ENCODE measurements around the gene KRTAP5-2.

The KRTAP5-2 gene

DNA sequence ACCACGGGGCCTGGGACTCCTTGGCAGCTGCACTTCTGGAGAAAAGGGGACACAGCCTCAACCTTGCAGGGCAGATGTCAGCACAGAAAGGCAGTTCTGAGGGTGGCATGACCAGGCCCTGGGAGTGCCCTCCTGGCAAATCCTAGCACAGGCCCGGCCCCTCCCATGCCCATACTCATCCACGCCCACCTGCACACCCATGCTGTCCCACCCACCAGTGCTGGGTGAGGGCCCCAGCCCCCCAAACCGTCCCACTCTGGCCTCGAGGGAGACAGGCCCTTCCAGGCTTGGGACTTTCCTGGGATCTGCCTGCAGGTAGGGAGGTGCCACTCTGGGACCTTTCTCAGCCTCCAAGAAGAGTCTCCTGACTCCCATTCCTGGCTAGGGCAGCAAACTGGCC is 36.1 kb downstream of the KRTAP5-2 start:
- no peak overlapping the region for H3K4me3 ChIP-seq (ENCODE audit: low read depth, low read length, poor library complexity, severe bottlenecking)
- H3K9me3 ChIP-seq (ENCODE audit: low read length): no peaks in the 10 kb centered on the region
- H3K4me2 ChIP-seq (ENCODE audit: low read length): no peak overlapping the region
- H3K4me1 ChIP-seq (ENCODE audit: insufficient read depth, low read length, severe bottlenecking): no peaks in the 10 kb centered on the region
- H3K36me3 ChIP-seq (ENCODE audit: insufficient read depth, low read length): no peaks in the 10 kb centered on the region
- H3K9ac ChIP-seq (ENCODE audit: low read length): no peak overlapping the region
- H3F3A ChIP-seq (ENCODE audit: insufficient read depth, low read length): no peaks in the 10 kb centered on the region
- H3K79me2 ChIP-seq (ENCODE audit: insufficient read depth, low read length): no peaks in the 10 kb centered on the region
- no peak overlapping the region for H3K27ac ChIP-seq (ENCODE audit: low read depth, low read length, poor library complexity, severe bottlenecking)
- TF ChIP-seq, protein P1, sequence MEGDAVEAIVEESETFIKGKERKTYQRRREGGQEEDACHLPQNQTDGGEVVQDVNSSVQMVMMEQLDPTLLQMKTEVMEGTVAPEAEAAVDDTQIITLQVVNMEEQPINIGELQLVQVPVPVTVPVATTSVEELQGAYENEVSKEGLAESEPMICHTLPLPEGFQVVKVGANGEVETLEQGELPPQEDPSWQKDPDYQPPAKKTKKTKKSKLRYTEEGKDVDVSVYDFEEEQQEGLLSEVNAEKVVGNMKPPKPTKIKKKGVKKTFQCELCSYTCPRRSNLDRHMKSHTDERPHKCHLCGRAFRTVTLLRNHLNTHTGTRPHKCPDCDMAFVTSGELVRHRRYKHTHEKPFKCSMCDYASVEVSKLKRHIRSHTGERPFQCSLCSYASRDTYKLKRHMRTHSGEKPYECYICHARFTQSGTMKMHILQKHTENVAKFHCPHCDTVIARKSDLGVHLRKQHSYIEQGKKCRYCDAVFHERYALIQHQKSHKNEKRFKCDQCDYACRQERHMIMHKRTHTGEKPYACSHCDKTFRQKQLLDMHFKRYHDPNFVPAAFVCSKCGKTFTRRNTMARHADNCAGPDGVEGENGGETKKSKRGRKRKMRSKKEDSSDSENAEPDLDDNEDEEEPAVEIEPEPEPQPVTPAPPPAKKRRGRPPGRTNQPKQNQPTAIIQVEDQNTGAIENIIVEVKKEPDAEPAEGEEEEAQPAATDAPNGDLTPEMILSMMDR (IDR thresholded peaks at IDR 0.05; ENCODE audit: low read length): no peak
- TF ChIP-seq EZH2 (IDR thresholded peaks at IDR 0.05; ENCODE audit: borderline replicate concordance, low read length): no peak
- peaks cover 17% of the 10 kb centered on the region; the same call in 1 of the 2 replicates for H3K27me3 ChIP-seq (ENCODE audit: insufficient read depth, low read length)
- no peaks in the 10 kb centered on the region for H4K20me1 ChIP-seq (ENCODE audit: insufficient read depth, low read length)
- H2AFZ ChIP-seq (ENCODE audit: low read length): no peak overlapping the region
- no peaks in the 10 kb centered on the region for H3K9me2 ChIP-seq (ENCODE audit: low read depth, low read length)

DNA sequence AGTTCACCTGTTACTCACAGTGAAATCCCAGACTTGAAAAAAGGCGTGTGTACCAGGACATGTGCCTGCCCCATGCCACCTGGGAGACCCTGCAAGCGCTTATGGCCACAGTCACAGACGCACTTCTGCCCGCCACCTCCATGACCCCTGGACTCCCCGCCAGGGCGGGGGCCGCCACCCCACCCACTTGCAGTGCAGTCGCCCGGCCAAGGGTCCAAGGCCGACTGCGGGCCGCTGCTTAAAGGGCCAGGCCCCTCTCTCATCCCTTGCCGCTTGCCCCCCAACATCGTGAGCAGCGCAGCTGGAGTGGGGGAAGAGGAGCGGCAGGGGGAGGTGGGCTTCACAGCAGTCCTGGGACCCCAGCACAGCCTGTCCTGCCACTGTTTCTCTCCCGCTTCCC is 36.8 kb downstream of the KRTAP5-2 start:
- TF ChIP-seq, protein P1 (IDR thresholded peaks at IDR 0.05; ENCODE audit: low read length): no peak
- TF ChIP-seq EZH2 (IDR thresholded peaks at IDR 0.05; ENCODE audit: borderline replicate concordance, low read length): no peak
- no peaks in the 10 kb centered on the region for H3K9me2 ChIP-seq (ENCODE audit: low read depth, low read length)
- H3K4me2 ChIP-seq (ENCODE audit: low read length): no peak overlapping the region
- no peaks in the 10 kb centered on the region for H3K79me2 ChIP-seq (ENCODE audit: insufficient read depth, low read length)
- no peaks in the 10 kb centered on the region for H3K9me3 ChIP-seq (ENCODE audit: low read length)
- no peaks in the 10 kb centered on the region for H3K36me3 ChIP-seq (ENCODE audit: insufficient read depth, low read length)
- no peak overlapping the region for H3K27ac ChIP-seq (ENCODE audit: low read depth, low read length, poor library complexity, severe bottlenecking)
- H3K4me3 ChIP-seq (ENCODE audit: low read depth, low read length, poor library complexity, severe bottlenecking): no peak overlapping the region
- H2AFZ ChIP-seq (ENCODE audit: low read length): no peak overlapping the region
- H3F3A ChIP-seq (ENCODE audit: insufficient read depth, low read length): no peaks in the 10 kb centered on the region
- H3K4me1 ChIP-seq (ENCODE audit: insufficient read depth, low read length, severe bottlenecking): no peaks in the 10 kb centered on the region
- no peaks in the 10 kb centered on the region for H4K20me1 ChIP-seq (ENCODE audit: insufficient read depth, low read length)
- H3K27me3 ChIP-seq (ENCODE audit: insufficient read depth, low read length): peaks cover 11% of the 10 kb centered on the region; the same call in 1 of the 2 replicates
- no peak overlapping the region for H3K9ac ChIP-seq (ENCODE audit: low read length)

DNA sequence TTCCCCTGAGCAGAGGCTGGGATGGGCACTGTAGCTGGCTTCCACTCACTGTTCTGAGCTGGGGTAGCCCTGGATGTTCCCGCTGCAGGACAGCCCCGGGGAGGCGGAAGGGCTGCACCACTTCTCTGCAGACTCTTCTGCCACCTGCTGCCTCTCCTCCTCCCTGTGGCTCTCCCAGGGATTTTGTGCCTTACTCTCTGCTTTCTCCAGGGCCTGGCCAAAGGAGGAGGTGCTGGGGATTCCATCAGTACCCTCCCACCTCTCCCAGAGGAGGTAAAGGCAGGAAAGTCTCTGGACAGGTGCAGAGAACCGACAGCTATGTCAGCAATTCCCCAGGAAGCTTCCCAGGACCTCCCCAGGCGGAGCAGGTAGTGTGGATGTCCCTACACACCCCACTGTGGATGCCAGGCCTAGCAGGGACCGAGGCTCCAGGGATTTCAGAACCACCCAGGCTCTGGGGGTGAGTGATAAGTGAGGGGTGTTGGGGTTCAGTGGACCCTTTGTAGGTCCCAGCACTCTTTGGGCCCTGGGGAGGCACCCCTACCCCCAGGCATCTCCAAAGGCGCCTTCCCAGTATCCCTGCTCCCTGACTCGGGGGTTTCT is 37.3 kb downstream of the KRTAP5-2 start:
- Histone ChIP-seq H3K4me3 (ENCODE audit: low read depth, low read length, poor library complexity, severe bottlenecking) (no peak overlapping the region), H3K4me2 (ENCODE audit: low read length) (no peak overlapping the region), H3K9me3 (ENCODE audit: low read length) (no peaks in the 10 kb centered on the region), H4K20me1 (ENCODE audit: insufficient read depth, low read length) (no peaks in the 10 kb centered on the region), H3K27ac (ENCODE audit: low read depth, low read length, poor library complexity, severe bottlenecking) (no peak overlapping the region), H2AFZ (ENCODE audit: low read length) (no peak overlapping the region), H3K9me2 (ENCODE audit: low read depth, low read length) (no peaks in the 10 kb centered on the region), H3K27me3 (ENCODE audit: insufficient read depth, low read length) (0 out of 2 replicates have a peak, but pooled peaks cover 9% of the 10 kb centered on the region), H3F3A (ENCODE audit: insufficient read depth, low read length) (no peaks in the 10 kb centered on the region), H3K9ac (ENCODE audit: low read length) (no peak overlapping the region), H3K79me2 (ENCODE audit: insufficient read depth, low read length) (no peaks in the 10 kb centered on the region), H3K36me3 (ENCODE audit: insufficient read depth, low read length) (no peaks in the 10 kb centered on the region), H3K4me1 (ENCODE audit: insufficient read depth, low read length, severe bottlenecking) (no peaks in the 10 kb centered on the region)
- TF ChIP-seq, protein P1 (IDR thresholded peaks at IDR 0.05; ENCODE audit: low read length): no peak
- no peak for TF ChIP-seq EZH2 (IDR thresholded peaks at IDR 0.05; ENCODE audit: borderline replicate concordance, low read length)

All from OCI-LY1 (cell line).